ENCODE data around the gene CLCN6. TPM values are rescaled to one million over a fixed set of nuclear protein-coding genes. Genes with fewer than 3 reads are reported as not detected.
"Not testable (repeated sequence)": the region's sequence is repeated elsewhere in the genome, so short reads cannot be mapped to it uniquely, and the experiment has no call there.

The CLCN6 gene
- total RNA-seq, 1 donor from 2014 or later = 14.1 TPM

DNA sequence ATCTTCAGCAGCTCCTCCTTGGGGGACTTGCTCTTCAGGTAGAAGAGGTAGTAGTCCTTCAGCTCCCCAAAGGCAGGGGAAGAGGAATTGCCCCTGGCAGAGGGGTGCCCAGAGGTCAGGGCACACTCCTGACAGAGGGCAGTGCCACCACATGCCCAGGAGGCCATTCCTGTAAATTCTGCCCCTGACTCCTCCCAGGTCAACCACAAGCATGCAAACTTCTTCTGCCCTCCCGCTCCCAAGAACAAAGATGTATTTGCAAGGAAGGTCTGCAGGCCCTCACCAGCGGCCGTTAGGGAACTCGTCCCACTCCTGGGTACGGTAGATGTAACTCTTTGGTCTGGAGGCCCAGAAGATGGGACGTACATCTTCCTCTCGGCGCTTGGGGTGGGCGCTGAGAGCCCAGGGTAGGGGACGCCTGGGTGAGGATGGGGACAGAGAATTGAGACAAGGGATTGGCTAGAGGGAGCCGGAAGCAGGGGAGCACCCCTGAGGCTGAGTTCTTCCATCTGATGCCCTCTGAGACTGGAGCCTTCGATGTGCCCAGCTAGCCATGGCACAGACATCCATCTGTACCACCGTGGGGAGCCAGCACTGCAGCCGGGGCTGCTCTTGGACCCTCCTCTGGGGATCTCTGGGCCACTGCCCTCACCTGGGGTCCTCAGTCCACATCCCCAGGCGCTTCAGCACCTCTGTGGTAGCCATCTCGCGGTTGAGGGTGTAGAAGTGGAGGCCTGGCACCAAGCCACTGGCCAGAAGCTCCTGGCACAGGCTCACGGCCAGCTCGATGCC is 11.3 kb upstream of the CLCN6 start:
- no peak for DNase-seq (ENCODE audit: extremely low read depth, low read depth, low spot score)

DNA sequence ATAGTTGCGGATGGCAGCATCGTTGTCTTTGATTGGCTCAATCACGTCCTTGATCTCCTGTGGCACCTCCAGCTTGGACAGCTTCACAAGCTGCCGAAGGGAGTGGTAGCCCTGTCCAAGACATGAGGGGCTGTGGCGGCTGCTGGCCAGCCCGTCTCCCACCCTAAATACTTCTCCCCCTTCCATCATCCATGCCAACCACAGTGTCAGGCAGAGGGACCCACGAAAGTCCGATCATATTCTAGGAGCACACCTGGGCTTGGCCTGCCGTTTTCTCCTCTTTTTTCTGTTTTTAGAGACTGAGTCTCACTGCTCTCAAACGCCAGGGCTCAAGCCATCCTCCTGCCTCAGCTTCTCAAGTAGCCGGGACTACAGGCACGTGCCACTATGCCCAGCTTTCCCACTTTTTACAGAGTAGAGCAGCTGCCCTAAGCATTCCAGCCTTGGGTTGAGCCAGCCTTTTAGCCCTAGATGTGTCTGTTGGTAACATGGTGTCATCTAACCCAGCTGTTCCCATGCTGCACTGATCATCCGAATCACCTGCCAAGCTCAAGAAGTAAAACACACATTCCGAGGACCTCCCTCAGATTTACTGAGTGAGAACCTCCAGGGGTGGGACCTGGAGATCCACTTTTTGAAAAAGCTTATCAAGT is 10.6 kb upstream of the CLCN6 start:
- DNase-seq (ENCODE audit: extremely low read depth, low read depth, low spot score) = no peak

DNA sequence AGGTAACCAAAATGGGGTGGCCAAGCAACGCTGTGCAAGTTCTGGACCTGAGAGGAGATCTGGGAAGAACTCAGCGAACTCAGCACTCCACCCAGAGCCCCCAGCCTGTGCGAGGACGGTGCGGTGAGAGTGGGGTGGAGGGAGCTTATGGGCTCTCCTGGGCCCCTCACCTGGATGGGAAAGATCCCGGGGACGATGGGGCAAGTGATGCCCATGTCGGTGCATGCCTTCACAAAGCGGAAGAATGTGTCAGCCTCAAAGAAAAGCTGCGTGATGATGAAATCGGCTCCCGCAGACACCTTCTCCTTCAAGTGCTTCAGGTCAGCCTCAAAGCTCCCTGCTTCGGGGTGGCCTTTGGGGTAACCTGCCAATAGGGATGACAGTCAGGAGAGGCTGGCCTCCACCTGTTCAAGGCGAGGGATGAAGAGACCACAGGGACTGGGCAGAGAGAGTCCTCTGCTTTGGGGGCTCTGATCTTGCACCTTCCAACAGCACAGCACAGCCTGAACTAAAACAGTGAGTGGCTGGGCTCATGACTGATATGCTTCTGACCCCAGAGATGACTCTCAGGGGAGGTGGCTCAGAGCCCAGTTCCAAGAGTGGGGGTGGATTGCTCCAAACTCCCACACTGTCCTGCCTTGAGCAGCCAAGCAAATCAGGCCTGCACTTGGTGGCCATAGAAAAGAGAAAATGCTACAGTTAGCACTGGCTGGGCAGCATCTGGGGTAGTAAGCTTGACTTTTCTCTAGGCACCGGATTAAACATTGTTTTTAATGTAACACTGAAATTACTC is 9.8 kb upstream of the CLCN6 start:
- DNase-seq (ENCODE audit: extremely low read depth, low read depth, low spot score) = no peak

DNA sequence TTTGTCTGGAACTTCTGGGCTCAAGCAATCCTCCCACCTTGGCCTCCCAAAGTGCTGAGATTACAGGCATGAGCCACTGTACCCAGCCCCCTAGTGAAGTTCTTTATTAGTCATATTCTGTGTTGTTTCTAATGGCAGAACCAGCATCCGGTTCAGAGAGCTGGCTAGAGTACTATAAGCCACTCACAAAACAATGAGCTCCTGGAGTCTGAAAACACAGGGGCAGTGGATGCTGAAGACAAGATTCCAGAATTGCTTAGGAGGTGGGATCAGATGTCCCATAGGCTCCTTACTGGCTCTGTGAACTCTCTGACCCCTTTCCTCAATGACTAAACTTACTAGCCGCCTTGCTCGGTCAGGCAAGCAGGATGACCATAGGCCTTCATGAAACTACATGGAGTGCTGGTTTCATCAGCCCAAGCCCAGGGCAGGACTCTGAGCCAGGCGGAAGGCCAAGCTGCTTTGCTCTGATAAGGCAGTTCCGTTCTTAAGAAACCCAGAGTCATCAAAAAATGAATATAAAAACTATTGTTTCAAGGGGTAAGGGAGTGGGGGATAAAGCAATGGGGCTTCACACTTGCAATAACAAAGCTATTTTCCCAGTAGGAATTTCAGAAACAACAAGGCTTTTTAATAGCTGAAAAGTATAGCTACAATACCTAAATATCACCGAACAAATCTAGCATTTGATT is 8.3 kb upstream of the CLCN6 start:
- peak; percentile 86 for DNase-seq (ENCODE audit: extremely low read depth, low read depth, low spot score)

DNA sequence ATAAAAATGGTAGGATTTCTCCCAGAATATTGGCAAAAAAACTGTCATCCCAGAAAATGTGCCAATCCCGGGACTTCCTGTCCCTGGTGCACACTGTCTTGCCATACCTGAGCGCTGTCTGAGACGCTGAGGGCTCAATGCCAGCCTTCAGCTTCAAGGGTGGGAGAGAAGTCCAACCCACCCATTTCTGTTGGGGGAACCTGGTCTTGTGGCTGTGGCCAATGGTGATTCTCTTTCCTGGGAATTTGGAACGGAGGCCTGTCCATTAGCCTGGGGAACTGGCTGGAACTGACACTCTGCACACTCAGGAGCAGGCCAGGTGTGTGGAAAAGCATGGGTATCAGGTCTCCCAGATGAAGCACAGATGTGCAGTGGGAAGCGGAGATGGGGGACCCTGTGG is 6.9 kb upstream of the CLCN6 start:
- no peak for DNase-seq (ENCODE audit: extremely low read depth, low read depth, low spot score)

DNA sequence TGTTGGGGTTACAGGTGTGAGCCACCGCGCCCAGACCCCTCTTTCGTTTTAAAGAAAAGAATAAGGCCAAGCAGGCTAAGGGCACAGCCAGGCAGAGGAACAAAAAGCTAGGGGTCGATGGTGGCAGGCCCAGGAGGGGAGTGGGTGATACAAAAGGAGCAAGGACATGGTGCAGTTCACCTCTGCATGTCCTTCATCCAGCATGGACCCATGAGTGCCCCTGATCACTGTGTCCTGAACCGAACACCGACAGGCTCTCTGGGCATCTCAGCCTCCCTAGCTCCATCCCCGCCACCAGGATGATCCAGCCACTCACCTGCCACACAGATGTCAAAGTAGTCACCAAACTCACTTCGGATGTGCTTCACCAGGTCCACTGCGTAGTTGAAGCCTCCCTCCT is 6.1 kb upstream of the CLCN6 start:
- no peak for DNase-seq (ENCODE audit: extremely low read depth, low read depth, low spot score)

DNA sequence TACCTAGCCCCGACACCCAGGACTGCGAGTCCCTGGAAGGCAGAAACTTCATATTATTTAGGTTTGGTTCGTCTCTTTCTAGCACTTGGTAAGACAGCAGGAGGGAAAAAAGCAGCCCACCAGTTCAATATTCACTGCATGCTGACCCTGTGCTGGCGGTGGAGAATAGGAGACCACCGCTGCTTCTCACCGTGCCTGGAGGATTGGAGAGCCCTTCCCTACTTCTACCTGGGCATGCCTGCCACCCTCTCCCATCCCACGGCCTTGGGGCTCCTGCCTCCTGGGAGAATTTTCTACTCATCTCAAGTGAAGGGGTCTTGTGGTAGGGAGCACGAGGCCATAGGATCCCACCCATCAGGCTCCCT is 5.6 kb upstream of the CLCN6 start:
- DNase-seq (ENCODE audit: extremely low read depth, low read depth, low spot score) = no peak

DNA sequence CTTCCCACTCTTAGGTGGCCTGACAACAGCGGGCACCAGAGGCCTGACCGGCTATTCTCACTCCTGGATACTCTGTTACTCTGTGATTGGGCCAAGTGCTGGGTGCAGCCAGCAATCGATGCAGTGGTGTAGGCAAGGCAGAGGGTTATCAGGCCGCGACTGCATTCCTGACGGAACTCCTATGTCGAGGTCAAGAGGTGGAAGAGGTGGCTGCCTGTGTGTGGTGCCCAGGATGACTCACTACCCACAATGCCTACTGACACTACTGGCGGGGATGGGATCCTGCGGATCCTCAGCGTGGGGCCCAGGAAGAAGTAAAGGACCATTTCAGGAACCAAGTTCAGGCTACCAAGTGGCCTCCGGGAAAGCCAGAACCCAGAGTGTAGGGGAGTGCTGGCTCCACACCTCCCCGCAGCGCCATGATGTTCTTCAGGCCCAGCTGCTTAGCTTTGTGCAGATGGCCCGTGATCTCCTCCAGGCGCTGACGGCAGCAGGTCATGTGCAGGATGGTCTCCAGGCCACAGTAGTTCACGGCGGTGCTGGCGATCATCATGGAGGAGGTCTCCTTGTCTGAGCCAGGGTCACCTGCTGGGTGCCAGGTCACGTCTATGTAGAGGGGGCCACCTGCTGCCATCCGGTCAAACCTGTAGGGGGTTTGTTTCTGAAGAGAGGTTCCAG is 5.1 kb upstream of the CLCN6 start:
- no peak for DNase-seq (ENCODE audit: extremely low read depth, low read depth, low spot score)

DNA sequence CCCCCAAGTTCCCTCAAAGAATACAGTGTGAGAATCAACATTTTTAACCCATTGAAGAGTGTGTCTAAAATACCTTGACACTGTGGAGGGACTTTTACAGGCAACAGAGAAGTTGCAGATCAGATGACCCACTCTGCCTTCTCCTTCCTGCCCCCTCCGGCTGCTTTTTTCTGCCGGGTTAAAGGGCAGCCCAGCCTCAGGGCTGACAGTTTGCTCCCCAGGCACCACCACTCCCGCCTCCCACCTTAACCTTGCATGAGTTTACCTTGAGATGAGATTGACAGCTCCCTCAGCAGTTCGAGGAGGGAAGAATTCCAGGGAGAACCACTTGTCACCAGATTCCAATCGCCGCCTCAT is 3.4 kb upstream of the CLCN6 start:
- no peak for DNase-seq (ENCODE audit: extremely low read depth, low read depth, low spot score)

DNA sequence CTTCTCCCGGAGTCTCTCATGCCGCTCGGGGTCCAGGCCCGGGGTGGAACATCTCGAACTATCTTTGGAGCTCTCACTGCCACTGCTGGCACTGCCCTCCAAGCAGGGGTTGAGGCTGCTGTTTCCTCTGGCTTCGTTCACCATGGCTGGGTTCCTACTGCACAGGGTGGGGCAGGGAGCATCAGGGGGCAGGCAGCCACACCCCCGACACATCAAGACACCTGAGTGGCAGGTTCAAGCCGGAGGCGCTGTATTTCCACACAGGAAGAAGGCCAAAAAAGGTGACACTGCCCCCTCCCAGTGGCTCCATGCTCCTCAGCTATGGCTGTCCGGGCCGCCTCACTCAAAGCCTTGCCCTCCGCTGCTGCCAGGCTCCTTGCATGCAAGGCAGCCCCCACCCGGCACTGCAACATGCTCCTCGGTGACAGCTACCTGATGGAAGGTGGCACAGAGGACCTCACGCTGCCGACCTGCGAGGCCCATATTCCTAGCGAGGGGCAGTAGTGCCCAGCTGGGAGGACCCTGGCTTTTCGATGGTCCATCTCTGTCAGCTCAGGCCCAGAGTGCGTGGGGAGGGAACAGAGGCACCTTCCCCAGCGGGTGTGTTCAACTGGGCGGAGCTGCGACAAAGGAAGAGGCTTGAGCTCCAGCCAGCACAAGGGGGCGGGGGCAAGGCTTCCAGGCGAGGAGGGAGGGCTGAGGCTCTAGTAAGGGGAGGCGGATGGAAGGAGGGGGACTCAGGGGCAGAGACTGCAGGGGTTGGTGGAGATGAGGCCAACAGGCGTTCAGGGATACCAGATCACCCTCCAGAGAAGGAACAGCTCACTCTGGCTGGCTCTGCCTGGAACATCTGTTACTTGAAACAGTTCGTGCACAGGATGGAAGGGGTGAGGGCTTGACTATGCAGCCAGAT is 2.8 kb upstream of the CLCN6 start:
- DNase-seq (ENCODE audit: extremely low read depth, low read depth, low spot score) = peak; percentile 44

DNA sequence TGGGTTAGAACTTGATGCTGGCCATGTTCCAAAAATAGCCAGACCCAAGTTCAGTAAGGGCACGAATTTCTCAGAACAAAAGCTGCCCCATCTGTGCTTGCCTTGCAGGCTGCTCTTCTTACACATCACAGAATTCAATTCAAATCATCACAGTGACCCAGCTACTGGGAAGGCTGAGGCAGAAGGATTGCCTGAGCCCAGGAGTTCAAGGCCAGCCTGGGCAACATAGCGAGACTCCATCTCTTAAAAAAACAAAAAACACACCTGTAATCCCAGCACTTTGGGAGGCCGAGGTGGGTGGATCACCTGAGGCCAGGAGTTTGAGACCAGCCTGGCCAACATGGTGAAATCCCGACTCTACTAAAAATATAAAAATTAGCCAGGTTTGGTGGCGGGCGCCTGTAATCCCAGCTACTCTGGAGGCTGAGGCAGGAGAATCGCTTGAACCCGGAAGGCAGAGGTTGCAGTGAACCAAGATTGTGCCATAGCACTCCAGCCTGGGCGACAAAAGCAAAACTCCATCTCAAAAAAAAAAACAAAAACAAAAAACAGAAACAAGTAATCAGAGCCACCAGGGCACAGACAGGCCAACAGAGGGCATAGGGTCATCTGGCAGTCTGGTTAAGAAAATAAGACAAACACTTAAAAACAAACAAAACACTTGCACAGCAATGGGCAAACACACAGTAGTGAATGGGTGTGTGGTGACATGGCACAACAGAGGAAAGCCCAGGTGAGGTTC is 1.9 kb upstream of the CLCN6 start:
- DNase-seq (ENCODE audit: extremely low read depth, low read depth, low spot score) = not testable (repeated sequence)

DNA sequence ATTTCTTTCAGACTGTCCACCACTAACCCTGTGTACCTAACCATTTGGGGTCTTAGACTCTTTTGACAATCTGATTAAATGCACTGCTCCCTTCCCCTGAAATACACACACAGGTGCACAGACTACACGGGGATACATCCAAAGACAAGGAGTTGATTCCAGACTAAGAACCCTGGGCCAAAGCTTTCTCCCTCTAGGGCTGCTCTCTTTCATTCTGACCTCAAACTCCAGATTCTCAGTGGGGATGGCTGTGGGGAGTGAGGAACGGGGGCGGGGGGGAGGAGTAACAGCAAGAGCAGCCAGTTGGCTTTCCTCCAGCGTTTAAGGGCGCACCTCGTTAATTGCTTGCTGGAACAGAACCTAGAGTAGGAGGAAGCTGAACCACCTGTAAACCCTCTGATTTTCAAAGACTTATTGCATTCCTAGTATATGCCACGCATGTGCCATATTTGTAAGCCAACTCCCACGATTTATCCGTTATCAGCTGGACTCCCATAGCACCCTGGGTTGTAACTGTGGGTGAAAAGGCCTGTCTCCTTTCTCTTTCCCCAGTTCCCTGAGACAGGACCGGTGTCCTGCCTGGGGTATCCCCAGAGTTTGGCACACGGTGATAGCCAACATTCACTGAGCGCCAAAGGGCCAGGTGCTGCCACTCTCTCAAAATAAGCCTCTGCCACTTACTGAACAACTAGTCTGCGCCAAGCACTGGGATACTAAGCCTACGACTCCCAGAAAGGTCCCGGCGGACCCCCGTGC is 1.1 kb upstream of the CLCN6 start:
- DNase-seq (ENCODE audit: extremely low read depth, low read depth, low spot score) = no peak

DNA sequence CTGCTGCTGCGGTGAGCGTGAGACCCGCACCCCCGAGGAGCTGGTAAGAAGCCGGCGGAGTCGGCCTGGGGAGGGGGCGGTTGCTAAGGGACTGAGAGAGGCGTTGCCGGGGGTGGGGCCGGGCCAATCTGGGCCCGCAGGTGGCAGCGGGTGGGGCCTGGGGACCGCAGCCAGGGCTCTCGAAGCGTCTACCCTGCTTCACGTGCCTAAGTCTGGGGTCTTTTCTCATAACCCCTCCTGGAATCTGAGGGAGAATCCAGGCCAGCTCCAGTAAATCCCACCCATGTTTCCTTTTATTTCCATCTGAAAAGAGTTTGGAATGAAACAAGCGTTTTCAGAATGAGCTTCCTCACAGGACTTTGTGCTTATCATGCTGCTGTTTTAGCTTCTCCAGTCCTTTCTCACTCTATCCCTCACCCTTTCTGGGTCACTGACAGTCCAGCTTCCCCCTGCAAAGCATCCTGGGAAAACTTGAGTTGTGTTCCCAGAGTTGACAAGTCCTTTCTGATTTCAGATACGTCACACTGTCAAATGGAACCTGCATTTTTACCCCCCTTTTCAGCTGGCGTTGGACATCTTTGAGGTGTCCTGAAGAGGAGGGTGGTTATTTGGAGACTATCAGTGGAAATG is 431 bp downstream of the CLCN6 start:
- no peak for DNase-seq (ENCODE audit: extremely low read depth, low read depth, low spot score)

DNA sequence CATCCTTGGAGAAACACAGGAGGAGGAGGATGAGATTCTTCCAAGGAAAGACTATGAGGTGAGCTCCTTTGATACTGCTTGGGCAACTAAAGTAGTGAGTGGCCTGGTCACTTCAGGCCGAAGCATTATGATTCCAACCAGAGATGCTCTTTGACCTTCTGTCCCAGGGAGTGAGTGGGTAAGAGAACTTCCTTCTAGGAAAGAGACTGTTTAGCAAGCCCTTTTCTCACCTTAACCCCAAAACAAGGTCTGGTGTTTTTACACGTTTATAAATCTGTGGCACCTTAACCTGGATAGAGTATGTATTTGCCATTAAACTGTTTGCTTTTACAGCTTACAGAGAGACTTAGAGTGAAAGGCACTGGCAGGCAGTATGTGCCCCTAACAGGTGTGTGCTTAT is 1.1 kb downstream of the CLCN6 start:
- no peak for DNase-seq (ENCODE audit: extremely low read depth, low read depth, low spot score)

DNA sequence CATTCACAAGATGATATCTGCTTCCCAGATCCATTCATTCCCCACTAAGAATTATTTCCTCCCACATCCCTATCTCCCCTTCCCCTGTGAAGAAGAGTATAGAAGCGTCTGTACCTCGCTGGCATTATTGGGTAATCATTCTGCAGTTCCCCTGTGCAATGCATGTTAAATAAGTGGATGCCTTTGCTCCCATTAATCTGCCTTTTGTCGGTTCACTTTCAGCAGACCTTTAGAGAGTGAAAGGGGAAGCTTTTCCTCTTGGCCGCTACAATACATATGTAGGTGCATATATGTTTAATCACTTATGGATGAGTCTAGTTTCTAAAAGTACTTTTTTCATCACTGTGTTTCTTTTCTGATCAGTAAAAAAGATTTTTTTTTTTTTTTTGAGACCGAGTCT is 7.0 kb downstream of the CLCN6 start:
- DNase-seq (ENCODE audit: extremely low read depth, low read depth, low spot score) = no peak

DNA sequence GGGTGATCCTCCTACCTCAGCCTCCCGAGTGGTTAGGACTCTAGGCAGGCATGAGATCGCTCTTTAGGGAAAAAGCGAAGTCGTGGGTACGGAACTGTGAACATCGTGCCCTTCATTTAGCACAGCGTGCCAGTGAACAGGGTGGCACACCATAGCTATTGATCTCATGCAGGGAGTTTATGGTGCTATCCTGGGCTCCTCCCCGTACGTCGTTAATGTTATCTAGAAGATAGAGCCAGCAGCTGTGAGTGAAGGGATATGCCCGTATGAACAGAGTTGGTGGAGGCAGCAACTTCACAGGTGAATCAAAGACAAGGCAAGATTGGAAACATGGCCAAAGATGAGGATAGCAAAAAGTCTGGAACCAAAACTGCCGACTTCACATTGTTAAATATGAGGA is 11.2 kb downstream of the CLCN6 start:
- DNase-seq (ENCODE audit: extremely low read depth, low read depth, low spot score) = no peak

DNA sequence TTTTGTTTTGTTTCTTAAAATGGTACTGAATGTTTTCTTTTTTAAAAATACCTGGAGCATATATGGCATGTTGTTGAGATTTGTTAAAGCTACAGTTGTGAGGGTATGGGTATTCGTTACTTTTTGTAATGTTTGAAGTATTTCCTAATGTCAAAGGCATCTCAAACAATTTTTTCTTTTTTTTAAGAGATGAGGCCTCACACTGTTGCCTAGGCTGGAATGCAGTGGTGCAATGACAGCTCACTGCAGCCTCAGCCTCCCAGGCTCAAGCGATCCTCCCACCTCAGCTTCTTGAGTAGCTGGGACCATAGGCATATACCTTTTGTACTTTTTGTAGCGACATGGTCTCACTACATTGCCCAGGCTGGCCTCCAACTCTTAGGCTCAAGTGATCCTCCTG is 16.1 kb downstream of the CLCN6 start:
- DNase-seq (ENCODE audit: extremely low read depth, low read depth, low spot score) = no peak
